ENCODE measurements around the gene RAB3A.

Gene RAB3A

GRCh38 chr19:18219911-18220631, 16.2 kb upstream of the RAB3A start:
- H3K4me3 ChIP-seq (ENCODE audit: low read depth, low read length) = no peak overlapping the region
- no peak for DNase-seq (ENCODE audit: low read depth)
- TF ChIP-seq MAX (IDR thresholded peaks at IDR 0.05; ENCODE audit: low read depth, low read length) (no peak), MYC (IDR thresholded peaks at IDR 0.05; ENCODE audit: low read depth, low read length) (no peak), CTCF (IDR thresholded peaks at IDR 0.05; ENCODE audit: low read depth, low read length) (no peak), POLR2A (IDR thresholded peaks at IDR 0.05; ENCODE audit: extremely low read depth, insufficient read length) (no peak)

- TF ChIP-seq POLR2A (IDR thresholded peaks at IDR 0.05; ENCODE audit: extremely low read depth, insufficient read length) (no peak), MAX (IDR thresholded peaks at IDR 0.05; ENCODE audit: low read depth, low read length) (no peak), CTCF (IDR thresholded peaks at IDR 0.05; ENCODE audit: low read depth, low read length) (no peak), MYC (IDR thresholded peaks at IDR 0.05; ENCODE audit: low read depth, low read length) (no peak)
- DNase-seq (ENCODE audit: low read depth) = no peak
- H3K4me3 ChIP-seq (ENCODE audit: low read depth, low read length) = no peak overlapping the region
Measured at GRCh38 chr19:18218600-18218999, 14.8 kb upstream of the RAB3A start.

- H3K4me3 ChIP-seq (ENCODE audit: low read depth, low read length) = no peak overlapping the region
- no peak for TF ChIP-seq MYC (IDR thresholded peaks at IDR 0.05; ENCODE audit: low read depth, low read length)
- TF ChIP-seq CTCF (IDR thresholded peaks at IDR 0.05; ENCODE audit: low read depth, low read length) = no peak
- no peak for TF ChIP-seq MAX (IDR thresholded peaks at IDR 0.05; ENCODE audit: low read depth, low read length)
- no peak for DNase-seq (ENCODE audit: low read depth)
Measured at GRCh38 chr19:18218159-18218558, 14.3 kb upstream of the RAB3A start.

- no peak for TF ChIP-seq MAX (IDR thresholded peaks at IDR 0.05; ENCODE audit: low read depth, low read length)
- no peak for TF ChIP-seq MYC (IDR thresholded peaks at IDR 0.05; ENCODE audit: low read depth, low read length)
- TF ChIP-seq POLR2A (IDR thresholded peaks at IDR 0.05; ENCODE audit: extremely low read depth, insufficient read length) = no peak
- TF ChIP-seq CTCF (IDR thresholded peaks at IDR 0.05; ENCODE audit: low read depth, low read length) = no peak
- no peak overlapping the region for H3K4me3 ChIP-seq (ENCODE audit: low read depth, low read length)
- no peak for DNase-seq (ENCODE audit: low read depth)
Measured at GRCh38 chr19:18216789-18217188, 12.9 kb upstream of the RAB3A start.

- TF ChIP-seq POLR2A (IDR thresholded peaks at IDR 0.05; ENCODE audit: extremely low read depth, insufficient read length) (no peak), MYC (IDR thresholded peaks at IDR 0.05; ENCODE audit: low read depth, low read length) (no peak), CTCF (IDR thresholded peaks at IDR 0.05; ENCODE audit: low read depth, low read length) (no peak), MAX (IDR thresholded peaks at IDR 0.05; ENCODE audit: low read depth, low read length) (no peak)
- no peak overlapping the region for H3K4me3 ChIP-seq (ENCODE audit: low read depth, low read length)
- DNase-seq (ENCODE audit: low read depth) = no peak
Measured at GRCh38 chr19:18214779-18215433, 11.1 kb upstream of the RAB3A start.

All from NB4 (cell line).